HG03575 (cell line): ENCODE results near the gene TBC1D14.

ENCODE experiments used
- ATAC-seq: cut with Tn5 transposase; IDR thresholded peaks from one replicate; pipeline ENCODE4 v1.9.1; 2021; ENCODE audit not compliant: unreplicated experiment, insufficient number of reproducible peaks, low FRiP score; ENCODE audit errors: extremely low read depth

TBC1D14 gene

DNA sequence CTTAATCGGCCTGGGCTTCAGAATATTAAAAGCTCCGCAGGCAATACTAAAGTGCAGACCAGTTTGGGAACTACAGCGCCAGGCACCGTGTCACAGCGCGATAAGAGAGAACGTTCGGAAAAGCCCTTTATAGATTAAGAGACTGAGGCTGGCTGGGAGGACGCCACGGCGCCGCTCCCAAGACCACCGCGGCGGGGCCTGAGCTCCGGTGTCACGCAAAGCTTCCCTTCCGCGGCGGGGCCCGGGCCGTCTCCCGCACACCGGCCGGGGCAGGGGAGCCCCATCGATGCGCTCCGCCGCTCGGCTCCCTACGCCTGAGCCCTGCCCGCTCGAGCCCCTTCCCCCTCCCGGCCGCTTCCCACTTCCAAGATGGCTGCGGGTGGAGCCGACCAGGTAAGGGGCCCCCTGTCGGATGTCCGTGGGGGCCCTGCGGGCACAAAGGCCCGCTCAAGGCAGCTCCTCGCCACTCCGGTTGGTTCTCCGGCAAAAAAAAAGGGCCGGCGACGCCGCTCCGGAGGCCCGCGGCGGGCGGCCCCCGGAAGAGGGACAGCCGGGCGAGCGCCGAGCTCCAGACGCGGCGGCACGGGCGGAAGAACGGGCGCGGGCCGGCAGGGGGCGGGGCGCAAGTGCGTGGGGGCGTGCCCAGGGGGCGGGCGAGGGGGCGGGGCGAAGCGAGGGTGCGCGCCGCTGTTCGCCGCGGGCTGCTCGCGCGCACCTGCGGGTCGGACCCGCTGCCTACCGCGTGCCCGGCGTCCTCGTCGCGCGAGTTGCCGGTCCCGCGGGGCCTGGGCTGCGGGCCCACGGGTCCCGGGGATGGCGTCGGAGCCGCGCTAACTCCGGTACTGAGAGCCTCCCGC, at the start of gene TBC1D14:
Gene TBC1D14, plus strand, starts transcription at position 714 of the 857 bp plus-strand sequence. CDS start 13,564 bp downstream, outside the sequence.
- no peak for ATAC-seq

- no peak for ATAC-seq
Observed at GRCh38 chr4:6868386-6868785, 41.2 kb upstream of the TBC1D14 start.

DNA sequence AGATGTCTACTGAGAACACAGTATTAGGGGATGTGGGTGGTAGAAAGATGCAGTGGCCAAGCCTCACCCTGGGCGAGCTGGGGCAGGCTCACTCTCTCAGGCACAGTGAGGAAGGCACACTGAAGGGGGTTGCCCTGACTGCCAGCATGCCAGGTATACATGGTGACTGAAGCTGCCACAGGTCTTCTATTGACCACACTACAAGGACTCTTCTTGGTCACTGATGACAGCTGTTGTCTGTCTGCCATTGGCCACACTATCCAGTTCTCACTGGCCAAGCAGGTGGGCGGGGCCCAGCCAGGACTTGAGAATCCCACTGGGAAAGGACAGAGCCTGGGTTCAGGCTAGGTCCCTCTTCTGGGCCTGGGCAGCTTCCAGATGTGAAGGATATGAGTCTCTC, 39.7 kb upstream of the TBC1D14 start:
- no peak for ATAC-seq

DNA sequence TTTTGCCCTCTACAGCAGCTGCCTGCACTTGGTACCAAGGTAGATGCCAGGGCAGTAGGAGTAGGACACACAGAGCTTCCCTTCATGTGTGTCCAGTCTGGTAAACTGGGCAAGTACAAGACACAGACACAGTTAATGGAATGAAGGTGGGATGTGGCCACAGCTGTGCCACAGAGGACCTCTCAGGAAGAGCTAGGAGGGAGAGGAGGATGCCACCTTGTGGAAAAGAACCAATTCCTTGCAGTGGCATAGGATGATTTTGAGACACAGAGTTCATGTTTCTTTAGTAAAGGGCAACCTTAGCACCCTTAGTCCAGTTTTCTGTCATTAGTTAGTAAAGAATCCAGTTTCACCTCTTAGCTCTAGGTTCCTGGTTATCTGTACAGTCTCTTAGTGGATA, 36.3 kb upstream of the TBC1D14 start:
- ATAC-seq, result no peak

GRCh38 chr4:6873792-6874461, 35.7 kb upstream of the TBC1D14 start:
- ATAC-seq, result no peak

GRCh38 chr4:6874981-6875380, 34.6 kb upstream of the TBC1D14 start:
- no peak for ATAC-seq

- no peak for ATAC-seq
Observed at GRCh38 chr4:6875431-6875831, 34.2 kb upstream of the TBC1D14 start.

GRCh38 chr4:6876440-6876839, 33.2 kb upstream of the TBC1D14 start:
- no peak for ATAC-seq

GRCh38 chr4:6877067-6877466, 32.6 kb upstream of the TBC1D14 start:
- no peak for ATAC-seq

- ATAC-seq, result no peak
Observed at GRCh38 chr4:6878451-6879059, 31.1 kb upstream of the TBC1D14 start.

GRCh38 chr4:6880691-6881090, 28.9 kb upstream of the TBC1D14 start:
- no peak for ATAC-seq

DNA sequence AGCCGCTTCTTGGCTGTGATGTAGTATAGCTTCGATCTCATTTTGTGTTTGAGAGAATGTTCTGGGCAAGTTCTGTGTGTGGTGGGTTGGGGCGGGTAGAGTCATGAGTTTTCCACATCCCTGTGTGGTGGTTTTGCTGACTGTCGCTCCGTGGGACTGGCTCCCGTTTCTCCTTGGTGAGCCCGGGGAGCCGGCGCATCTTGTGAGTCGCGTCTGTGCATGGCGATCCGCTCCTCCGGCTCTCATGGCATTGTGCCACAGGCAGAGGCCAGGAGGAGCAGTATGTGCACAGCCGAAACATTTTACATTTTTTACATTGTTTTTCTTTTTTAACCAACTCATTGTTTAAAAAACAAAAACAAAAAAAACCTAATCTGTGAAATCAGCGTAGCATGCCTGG, 27.7 kb upstream of the TBC1D14 start:
- no peak for ATAC-seq

DNA sequence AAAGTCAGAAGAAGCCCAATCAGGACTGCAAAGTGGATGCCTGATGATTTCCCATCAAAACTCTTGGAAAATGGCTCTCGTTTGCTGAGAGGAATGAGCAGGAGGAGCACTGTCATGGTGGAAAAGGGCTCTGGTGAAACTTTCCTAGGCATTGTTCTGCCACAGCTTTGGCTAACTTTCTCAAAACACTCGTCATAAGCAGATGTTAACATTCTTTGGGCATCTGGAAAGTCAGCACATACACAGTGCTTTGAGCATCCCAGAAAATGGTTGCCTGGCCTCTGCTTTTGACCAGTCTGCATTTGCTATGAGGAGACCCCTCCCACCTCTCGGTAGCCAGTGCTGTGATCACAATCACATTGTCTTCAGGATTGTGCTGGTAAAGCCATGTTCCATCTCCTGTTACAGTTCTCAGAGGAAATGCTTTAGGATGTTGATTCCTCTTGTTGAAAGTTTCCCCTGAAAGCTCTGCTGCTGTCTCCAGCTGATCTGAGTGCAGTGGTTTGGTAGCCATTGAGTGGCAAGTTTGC, 25.2 kb upstream of the TBC1D14 start:
- ATAC-seq, result no peak

DNA sequence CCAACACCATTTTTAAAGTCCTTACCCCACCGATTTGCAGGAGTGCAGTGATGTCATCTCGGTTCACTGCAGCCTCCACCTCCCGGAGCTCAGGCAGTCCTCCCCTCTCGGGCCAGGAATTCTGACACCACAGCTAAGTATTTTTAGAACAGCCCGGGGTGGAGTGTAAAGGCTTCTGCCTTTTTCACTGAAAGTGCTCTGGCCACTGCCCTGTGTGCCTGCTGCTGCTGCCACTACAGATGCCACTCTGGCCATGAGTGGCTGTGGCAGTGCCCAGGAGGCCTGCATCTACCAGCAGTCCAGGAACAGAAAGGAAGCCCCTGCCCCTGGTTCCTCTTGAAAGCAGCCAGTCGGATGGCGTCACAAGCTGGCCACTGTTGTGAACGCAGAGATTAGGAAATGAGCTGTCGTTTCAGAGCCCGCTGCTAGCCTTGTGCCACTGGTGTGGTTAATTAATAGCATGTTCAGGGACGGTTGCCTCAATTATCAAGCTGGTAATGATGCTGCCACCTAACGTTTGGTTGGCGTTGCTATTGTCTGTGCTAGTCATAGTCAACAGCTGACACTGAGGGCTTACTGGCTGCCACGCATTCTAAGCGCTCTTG, 23.6 kb upstream of the TBC1D14 start:
- ATAC-seq, result no peak

DNA sequence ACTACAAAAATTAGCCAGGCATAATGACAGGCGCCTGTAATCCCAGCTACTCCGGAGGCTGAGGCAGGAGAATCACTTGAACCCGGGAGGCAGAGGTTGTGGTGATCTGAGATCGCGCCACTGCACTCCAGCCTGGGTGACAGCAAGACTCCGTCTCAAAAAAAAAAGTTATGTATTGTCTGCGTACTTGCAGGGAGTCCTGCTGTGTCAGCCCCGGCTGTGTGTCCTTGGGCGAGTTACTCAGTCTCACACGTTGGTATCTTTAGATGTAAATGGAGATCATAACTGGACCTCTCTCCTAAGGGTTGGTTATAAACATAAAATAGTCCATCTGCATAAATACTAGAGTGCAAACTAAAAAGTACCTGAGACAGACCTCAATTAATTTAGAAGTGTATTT, 22.7 kb upstream of the TBC1D14 start:
- no peak for ATAC-seq

- no peak for ATAC-seq
Observed at GRCh38 chr4:6887591-6888371, 21.8 kb upstream of the TBC1D14 start.

DNA sequence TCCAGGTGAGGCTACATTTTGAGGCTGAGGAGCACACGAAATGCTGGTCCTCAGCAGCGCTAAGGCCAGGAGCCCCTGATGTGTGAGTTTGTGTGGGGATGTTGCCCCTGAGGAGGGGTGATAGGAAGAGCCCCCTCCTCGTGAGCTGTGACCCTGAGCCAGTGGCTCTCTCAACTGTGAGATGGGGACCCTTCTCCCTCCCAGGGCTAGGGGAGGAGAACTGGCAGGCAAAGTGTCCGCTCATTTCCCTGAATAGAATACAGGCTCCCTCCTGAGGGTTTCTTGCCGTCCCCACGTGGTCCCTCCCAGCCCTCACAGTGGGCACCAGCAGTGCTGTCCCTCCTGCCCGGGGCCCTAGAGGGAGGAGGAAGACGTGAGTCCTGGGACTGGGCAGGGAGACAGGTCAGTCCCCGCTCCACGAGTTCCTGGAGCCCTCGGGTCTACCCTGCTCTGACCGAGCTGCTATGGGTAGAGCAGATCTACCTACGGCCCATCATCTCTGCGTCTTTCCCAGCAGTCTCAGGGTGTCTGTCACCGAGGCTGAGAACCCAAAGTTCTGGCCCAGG, 21.0 kb upstream of the TBC1D14 start:
- ATAC-seq, result no peak

GRCh38 chr4:6889101-6889735, 20.4 kb upstream of the TBC1D14 start:
- ATAC-seq, result no peak
